Measurements from ENCODE around the gene AUP1. TPM values are rescaled to one million over a fixed set of nuclear protein-coding genes. Genes with fewer than 3 reads are reported as not detected.
A peak's percentile ranks its signal among the peaks of the same experiment; 100 is the strongest.

AUP1 gene
- total RNA-seq, 1 experiment from 2014 or later: 91.5 TPM

DNA sequence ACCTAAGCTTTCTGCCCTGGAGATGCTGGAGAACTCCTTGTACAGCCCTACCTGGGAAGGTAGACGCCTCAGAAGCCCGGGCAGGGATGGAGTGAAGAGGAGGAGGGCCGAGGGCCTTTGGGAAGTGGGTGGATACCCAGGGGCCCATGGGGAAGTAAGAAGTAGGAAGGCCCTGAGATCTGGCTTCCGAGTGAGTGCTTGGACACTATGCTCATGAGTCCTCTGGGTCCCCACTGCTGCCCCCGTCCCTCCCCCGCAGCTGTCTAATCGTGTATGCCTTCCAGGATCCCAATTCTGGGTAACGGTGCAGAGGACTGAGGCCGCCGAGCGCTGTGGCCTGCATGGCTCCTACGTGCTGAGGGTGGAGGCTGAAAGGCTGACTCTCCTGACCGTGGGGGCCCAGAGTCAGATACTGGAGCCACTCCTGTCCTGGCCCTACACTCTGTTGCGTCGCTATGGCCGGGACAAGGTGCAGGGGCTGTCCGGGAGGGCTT, 26.2 kb upstream of the AUP1 start:
- H2BK12ac ChIP-seq (ENCODE audit: insufficient read length, low read depth, low read length): no peak overlapping the region
- no peak overlapping the region for H2BK120ac ChIP-seq (ENCODE audit: low read depth, low read length, poor library complexity, severe bottlenecking)
- no peak overlapping the region for H3K56ac ChIP-seq (ENCODE audit: insufficient read length, low read depth, low read length)
- H3K9me3 ChIP-seq (ENCODE audit: control insufficient read depth, low read depth, low read length): no peaks in the 10 kb centered on the region
- H2BK5ac ChIP-seq (ENCODE audit: insufficient read length, low read length): no peak overlapping the region
- H2AK5ac ChIP-seq (ENCODE audit: insufficient read length, low read length): no peak overlapping the region
- H3K4me1 ChIP-seq (ENCODE audit: insufficient read depth, low read length): 0 out of 2 replicates have a peak, but pooled peaks cover 5% of the 10 kb centered on the region
- no peak overlapping the region for H2BK20ac ChIP-seq (ENCODE audit: low read depth, low read length, poor library complexity, severe bottlenecking)
- H4K91ac ChIP-seq (ENCODE audit: insufficient read length, low read depth, low read length): no peak overlapping the region
- no peaks in the 10 kb centered on the region for H3K9me3 Mint-ChIP-seq
- no peak overlapping the region for H2BK15ac ChIP-seq (ENCODE audit: low read depth, low read length)
- H4K8ac ChIP-seq (replicated peaks; ENCODE audit: insufficient read length, low read depth, low read length): no peak overlapping the region
- H3K23me2 ChIP-seq (ENCODE audit: insufficient read length, low read depth, low read length, poor library complexity, severe bottlenecking): peaks cover 20% of the 10 kb centered on the region
- WGBS (ENCODE audit: extremely low coverage, insufficient read length, low lambda C conversion rate): no CpG with 5 or more reads among the region's 17 CpGs
- TF ChIP-seq, protein P1, sequence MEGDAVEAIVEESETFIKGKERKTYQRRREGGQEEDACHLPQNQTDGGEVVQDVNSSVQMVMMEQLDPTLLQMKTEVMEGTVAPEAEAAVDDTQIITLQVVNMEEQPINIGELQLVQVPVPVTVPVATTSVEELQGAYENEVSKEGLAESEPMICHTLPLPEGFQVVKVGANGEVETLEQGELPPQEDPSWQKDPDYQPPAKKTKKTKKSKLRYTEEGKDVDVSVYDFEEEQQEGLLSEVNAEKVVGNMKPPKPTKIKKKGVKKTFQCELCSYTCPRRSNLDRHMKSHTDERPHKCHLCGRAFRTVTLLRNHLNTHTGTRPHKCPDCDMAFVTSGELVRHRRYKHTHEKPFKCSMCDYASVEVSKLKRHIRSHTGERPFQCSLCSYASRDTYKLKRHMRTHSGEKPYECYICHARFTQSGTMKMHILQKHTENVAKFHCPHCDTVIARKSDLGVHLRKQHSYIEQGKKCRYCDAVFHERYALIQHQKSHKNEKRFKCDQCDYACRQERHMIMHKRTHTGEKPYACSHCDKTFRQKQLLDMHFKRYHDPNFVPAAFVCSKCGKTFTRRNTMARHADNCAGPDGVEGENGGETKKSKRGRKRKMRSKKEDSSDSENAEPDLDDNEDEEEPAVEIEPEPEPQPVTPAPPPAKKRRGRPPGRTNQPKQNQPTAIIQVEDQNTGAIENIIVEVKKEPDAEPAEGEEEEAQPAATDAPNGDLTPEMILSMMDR (conservative IDR thresholded peaks at IDR 0.05): no peak
- peaks cover 23 to 29% of the 10 kb centered on the region in 2 experiments for H3K4me1 Mint-ChIP-seq
- peak overlapping the region; percentile 26 for H3K9ac ChIP-seq (ENCODE audit: extremely low read depth, insufficient read length, low read length)
- no peak overlapping the region for H4K5ac ChIP-seq (ENCODE audit: insufficient read length, low read depth, low read length)
- no peak overlapping the region for H3K27ac ChIP-seq (ENCODE audit: insufficient read length, low read depth, low read length)
- peaks cover 51% of the 10 kb centered on the region for H3K27me3 Mint-ChIP-seq (ENCODE audit: low read depth)
- H3K27ac Mint-ChIP-seq: no peak overlapping the region
- H3K79me2 ChIP-seq (ENCODE audit: insufficient read depth, low read length): no peaks in the 10 kb centered on the region
- peak overlapping the region; percentile 63 for H3K4me2 ChIP-seq (ENCODE audit: insufficient read depth, insufficient read length, low read length)
- H3K27me3 ChIP-seq (ENCODE audit: insufficient read depth, low read length): no peaks in the 10 kb centered on the region; the same call in 1 of the 2 replicates
- H3K4ac ChIP-seq (ENCODE audit: low read depth, low read length): no peak overlapping the region
- H3T11ph ChIP-seq (ENCODE audit: low read length): no peak overlapping the region
- H2AFZ ChIP-seq (ENCODE audit: low read length): no peak overlapping the region
- H4K20me1 ChIP-seq (ENCODE audit: control insufficient read depth, insufficient read depth, insufficient read length): no peaks in the 10 kb centered on the region
- no peak overlapping the region for H3K23ac ChIP-seq (ENCODE audit: insufficient read length, low read depth, low read length)
- H3K18ac ChIP-seq (ENCODE audit: insufficient read length, low read depth, low read length): no peak overlapping the region
- peak overlapping the region; percentile 92 to 93 for H3K4me3 Mint-ChIP-seq
- H3K14ac ChIP-seq (ENCODE audit: insufficient read depth, low read length): no peak overlapping the region
- H3K79me1 ChIP-seq (ENCODE audit: insufficient read depth, low read depth, low read length, poor library complexity, severe bottlenecking): no peaks in the 10 kb centered on the region
- no peak for DNase-seq
- peaks cover 0 to 23% (median 15%) of the 10 kb centered on the region in 3 experiments; a peak in 6 of 7 replicates for H3K36me3 Mint-ChIP-seq (ENCODE audit: insufficient read depth in 1 of 3, low read depth in 3 of 3)

Measured in H9 (cell line).